ACC112 (cell line): ENCODE measurements around the gene XRN2.
"Not testable (repeated sequence)": the region's sequence is repeated elsewhere in the genome, so short reads cannot be mapped to it uniquely, and the experiment has no call there.

Experiments
- H2AFZ ChIP-seq: fragments of 200-600 bp; sonication (generic); one replicate; pipeline ENCODE4 v1.6.0; 2017; ENCODE audit warnings: antibody characterized with exemption, low read length; ENCODE audit not compliant: unreplicated experiment
- H3K27ac ChIP-seq: fragments of 200-600 bp; sonication (generic); 2 replicates; pipeline ENCODE4 v1.5.1; 2014; ENCODE audit warnings: low read depth, mild to moderate bottlenecking, antibody characterized with exemption, low read length, moderate library complexity
- H3K27me3 ChIP-seq: fragments of 200-600 bp; sonication (generic); 2 replicates; pipeline ENCODE4 v1.6.1; 2014; ENCODE audit warnings: mild to moderate bottlenecking, antibody characterized with exemption, low read length, moderate library complexity, mixed read lengths; ENCODE audit not compliant: insufficient read depth
- H3K36me3 ChIP-seq: fragments of 200-600 bp; sonication (generic); 2 replicates; pipeline ENCODE4 v1.6.1; 2016; ENCODE audit warnings: mild to moderate bottlenecking, antibody characterized with exemption, low read length, moderate library complexity, mixed read lengths; ENCODE audit not compliant: insufficient read depth
- H3K4me1 ChIP-seq: fragments of 200-600 bp; sonication (generic); one replicate; pipeline ENCODE4 v1.6.1; 2016; ENCODE audit warnings: low read length, mixed read lengths; ENCODE audit not compliant: insufficient read depth, unreplicated experiment, control insufficient read depth
- H3K4me3 ChIP-seq: fragments of 200-600 bp; sonication (generic); 2 replicates; pipeline ENCODE4 v1.5.1; 2014; ENCODE audit warnings: mild to moderate bottlenecking, low read depth, low read length
- H3K79me2 ChIP-seq: fragments of 200-600 bp; sonication (generic); one replicate; pipeline ENCODE4 v1.6.0; 2016; ENCODE audit warnings: low read length; ENCODE audit not compliant: control insufficient read depth, unreplicated experiment, insufficient read depth

Gene XRN2

DNA sequence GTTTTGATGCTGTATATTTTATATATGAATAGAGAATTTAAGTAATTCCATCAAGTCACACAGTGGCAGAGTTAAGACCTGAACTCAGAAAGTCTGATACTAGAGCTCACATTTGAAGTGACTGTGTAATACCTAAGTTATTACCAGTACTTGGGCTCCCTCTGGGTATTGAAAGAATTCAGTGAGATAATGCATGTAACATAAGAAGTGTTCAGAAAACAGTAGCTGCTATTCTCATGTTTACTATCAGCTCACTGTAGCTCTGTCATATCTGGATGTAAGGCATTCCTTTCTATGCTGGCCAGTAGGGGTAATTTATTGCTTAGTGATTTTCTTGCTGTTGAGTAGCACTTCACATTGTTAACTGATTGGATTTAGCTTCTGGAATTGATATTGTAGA is 49.6 kb downstream of the XRN2 start:
- H3K4me1 ChIP-seq = peaks cover 8% of the 10 kb centered on the region
- H3K27ac ChIP-seq = peak overlapping the region; percentile 68
- no peaks in the 10 kb centered on the region for H3K27me3 ChIP-seq
- peaks cover 27% of the 10 kb centered on the region for H3K36me3 ChIP-seq
- H2AFZ ChIP-seq = no peak overlapping the region
- H3K79me2 ChIP-seq = no peaks in the 10 kb centered on the region
- no peak overlapping the region; the same call in 1 of the 2 replicates for H3K4me3 ChIP-seq

- Histone ChIP-seq H2AFZ (no peak overlapping the region), H3K4me1 (peaks cover 8% of the 10 kb centered on the region), H3K36me3 (peaks cover 27% of the 10 kb centered on the region), H3K79me2 (no peaks in the 10 kb centered on the region), H3K27me3 (no peaks in the 10 kb centered on the region), H3K27ac (peak overlapping the region; percentile 14; the same call in 1 of the 2 replicates), H3K4me3 (no peak overlapping the region)
Observed at GRCh38 chr20:21353236-21353635, 50.1 kb downstream of the XRN2 start.

- Histone ChIP-seq H3K4me1 (peaks cover 21% of the 10 kb centered on the region), H2AFZ (no peak overlapping the region), H3K27me3 (no peaks in the 10 kb centered on the region), H3K4me3 (no peak overlapping the region), H3K36me3 (peaks cover 29% of the 10 kb centered on the region), H3K79me2 (no peaks in the 10 kb centered on the region), H3K27ac (no peak overlapping the region)
Observed at GRCh38 chr20:21355981-21356380, 52.9 kb downstream of the XRN2 start.

GRCh38 chr20:21356386-21356785 is 53.3 kb downstream of the XRN2 start:
- Histone ChIP-seq H2AFZ (no peak overlapping the region), H3K36me3 (peaks cover 29% of the 10 kb centered on the region), H3K27ac (no peak overlapping the region), H3K4me1 (peaks cover 23% of the 10 kb centered on the region), H3K27me3 (no peaks in the 10 kb centered on the region), H3K4me3 (no peak overlapping the region), H3K79me2 (no peaks in the 10 kb centered on the region)

DNA sequence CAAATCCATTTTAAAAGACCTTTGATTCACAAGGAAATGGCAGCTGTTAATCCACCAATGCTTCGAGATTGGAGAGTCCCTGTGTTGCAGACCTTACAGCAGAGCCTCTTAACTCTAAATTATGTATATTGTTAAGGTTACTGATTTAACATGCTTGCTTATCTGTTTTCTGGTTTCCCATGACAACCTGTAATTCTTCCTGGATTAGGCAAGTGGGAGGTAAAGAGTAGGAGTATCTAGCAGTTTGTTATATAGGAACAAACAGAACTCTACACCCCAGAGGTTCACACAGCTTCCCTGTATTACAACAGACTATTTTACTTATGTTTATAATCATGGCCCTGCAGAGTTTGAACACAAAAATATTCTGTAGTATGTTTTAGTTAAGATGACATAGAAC is 54.7 kb downstream of the XRN2 start:
- no peak overlapping the region for H3K27ac ChIP-seq
- H3K27me3 ChIP-seq = no peaks in the 10 kb centered on the region
- no peak overlapping the region for H2AFZ ChIP-seq
- no peaks in the 10 kb centered on the region for H3K79me2 ChIP-seq
- H3K4me3 ChIP-seq = no peak overlapping the region
- peaks cover 20% of the 10 kb centered on the region for H3K4me1 ChIP-seq
- H3K36me3 ChIP-seq = peaks cover 37% of the 10 kb centered on the region

DNA sequence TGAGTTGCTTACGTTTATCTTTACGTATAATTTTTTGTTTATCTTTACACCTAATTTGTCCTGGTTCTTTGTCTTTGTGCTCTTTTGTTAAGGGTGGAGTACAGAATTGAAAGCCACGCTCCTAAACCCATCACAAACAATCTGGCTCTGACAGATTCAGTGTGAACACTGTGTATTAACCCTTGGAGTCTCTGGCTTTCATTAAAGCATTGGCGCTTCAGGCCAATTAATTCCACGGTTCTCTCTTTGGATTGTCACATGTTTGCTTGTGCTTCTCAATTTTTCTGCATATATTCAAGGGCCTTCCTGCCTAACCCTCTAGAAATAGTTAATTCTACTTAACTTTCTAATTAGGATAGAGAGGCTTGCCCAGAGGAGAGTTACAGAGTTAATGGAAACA is 55.6 kb downstream of the XRN2 start:
- no peak overlapping the region for H3K27ac ChIP-seq
- no peak overlapping the region for H3K4me3 ChIP-seq
- peaks cover 20% of the 10 kb centered on the region for H3K4me1 ChIP-seq
- H3K79me2 ChIP-seq = no peaks in the 10 kb centered on the region
- H3K36me3 ChIP-seq = peaks cover 37% of the 10 kb centered on the region
- H2AFZ ChIP-seq = no peak overlapping the region
- H3K27me3 ChIP-seq = no peaks in the 10 kb centered on the region

- H3K36me3 ChIP-seq = peaks cover 34% of the 10 kb centered on the region
Observed at GRCh38 chr20:21360705-21361104, 57.6 kb downstream of the XRN2 start.

GRCh38 chr20:21361266-21361665 is 58.1 kb downstream of the XRN2 start:
- no peaks in the 10 kb centered on the region for H3K79me2 ChIP-seq
- peaks cover 20% of the 10 kb centered on the region for H3K4me1 ChIP-seq
- no peak overlapping the region for H3K4me3 ChIP-seq
- peaks cover 33% of the 10 kb centered on the region for H3K36me3 ChIP-seq
- H2AFZ ChIP-seq = no peak overlapping the region
- H3K27me3 ChIP-seq = no peaks in the 10 kb centered on the region
- peak overlapping the region; percentile 25 for H3K27ac ChIP-seq

More at GRCh38 chr20:21360705-21361104, 57.6 kb downstream of the XRN2 start:
- H3K79me2 ChIP-seq = no peaks in the 10 kb centered on the region
- peak overlapping the region; percentile 25; the same call in 1 of the 2 replicates for H3K27ac ChIP-seq
- no peak overlapping the region for H3K4me3 ChIP-seq
- H2AFZ ChIP-seq = no peak overlapping the region
- no peaks in the 10 kb centered on the region for H3K27me3 ChIP-seq
- H3K4me1 ChIP-seq = peaks cover 20% of the 10 kb centered on the region

- peaks cover 30% of the 10 kb centered on the region for H3K36me3 ChIP-seq
- H3K27ac ChIP-seq = no peak overlapping the region
Observed at GRCh38 chr20:21364413-21364812, 61.3 kb downstream of the XRN2 start.

GRCh38 chr20:21365771-21366170 is 62.6 kb downstream of the XRN2 start:
- Histone ChIP-seq H3K27me3 (no peaks in the 10 kb centered on the region), H2AFZ (no peak overlapping the region), H3K36me3 (peaks cover 26% of the 10 kb centered on the region), H3K79me2 (peaks cover 3% of the 10 kb centered on the region), H3K4me3 (no peak overlapping the region), H3K27ac (no peak overlapping the region), H3K4me1 (peaks cover 10% of the 10 kb centered on the region)

More at GRCh38 chr20:21364413-21364812, 61.3 kb downstream of the XRN2 start:
- H2AFZ ChIP-seq = no peak overlapping the region
- H3K79me2 ChIP-seq = no peaks in the 10 kb centered on the region
- peaks cover 20% of the 10 kb centered on the region for H3K4me1 ChIP-seq
- no peaks in the 10 kb centered on the region for H3K27me3 ChIP-seq
- no peak overlapping the region for H3K4me3 ChIP-seq

DNA sequence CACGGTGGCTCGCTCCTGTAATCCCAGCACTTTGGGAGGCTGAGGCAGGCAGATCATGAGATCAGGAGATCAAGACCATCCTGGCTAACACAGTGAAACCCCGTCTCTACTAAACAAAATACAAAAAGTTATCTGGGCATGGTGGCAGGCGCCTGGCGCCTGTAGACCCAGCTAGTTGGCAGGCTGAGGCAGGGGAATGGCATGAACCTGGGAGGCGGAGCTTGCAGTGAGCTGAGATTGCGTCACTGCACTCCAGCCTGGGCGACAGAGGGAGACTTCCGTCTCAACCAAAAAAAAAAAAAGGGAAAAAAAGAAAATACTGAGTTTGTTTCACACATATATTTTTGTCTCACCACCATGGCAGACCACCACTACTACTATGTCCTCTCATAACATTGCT is 63.1 kb downstream of the XRN2 start:
- H3K79me2 ChIP-seq, H3K27ac ChIP-seq, H3K4me3 ChIP-seq, H3K27me3 ChIP-seq, H3K4me1 ChIP-seq, H2AFZ ChIP-seq: not testable (repeated sequence)
- H3K36me3 ChIP-seq = peaks cover 26% of the 10 kb centered on the region
